Muscle of leg (tissue), 16 donors: ENCODE measurements around the gene FBXW2. TPM values are rescaled to one million over a fixed set of nuclear protein-coding genes. Genes with fewer than 3 reads are reported as not detected.

Experiments
- DNase-seq: peaks from one replicate; pipeline ENCODE4 v3.0.0; 2013
- H3K27ac ChIP-seq: one replicate; pipeline ENCODE4 v1.5.1; 2013; ENCODE audit warnings: mild to moderate bottlenecking, low read length, control low read depth
- H3K27me3 ChIP-seq: one replicate; pipeline ENCODE4 v1.6.1; 2013; ENCODE audit warnings: low read length; ENCODE audit not compliant: control insufficient read depth, insufficient read depth
- H3K36me3 ChIP-seq: one replicate; pipeline ENCODE4 v1.6.1; 2013; ENCODE audit warnings: low read length; ENCODE audit not compliant: control insufficient read depth, insufficient read depth
- H3K4me1 ChIP-seq: one replicate; pipeline ENCODE4 v1.6.1; 2013; ENCODE audit warnings: low read length; ENCODE audit not compliant: control insufficient read depth, insufficient read depth
- H3K4me3 ChIP-seq: one replicate; pipeline ENCODE4 v1.5.1; 2013; ENCODE audit warnings: low read length, control low read depth
- H3K9me3 ChIP-seq: replicated peaks from 2 replicates; pipeline ENCODE4 v1.6.1; 2013; ENCODE audit warnings: low read depth, low read length; ENCODE audit not compliant: control insufficient read depth
- WGBS: methylation state at CpG from one replicate; pipeline ENCODE4 v1.1.5; 2013; ENCODE audit warnings: missing lambda C conversion rate; ENCODE audit not compliant: insufficient coverage; 5-methylcytosine and 5-hydroxymethylcytosine counted together
- long read RNA-seq, 11 donors: transcript quantifications; one replicate each; lab custom pipeline, GENCODE V29; 2026
- polyA plus RNA-seq, 8 donors: library from polyadenylated mRNA; unstranded; fragments of 120-200 nt; gene quantifications; one replicate each; pipeline versions ENCODE4 v1.2.1 to v1.2.3, GENCODE V29; 2013; ENCODE audit warnings: inconsistent platforms in 1 of 8, low replicate concordance in 1 of 8; ENCODE audit not compliant: insufficient read length in 8 of 8, insufficient read depth in 1 of 8
- total RNA-seq: library from RNA; stranded (reverse); fragments of 120-200 nt; gene quantifications from one replicate; pipeline ENCODE4 v1.2.4, GENCODE V29; 2013

Gene FBXW2
- total RNA-seq (22.6 TPM), polyA plus RNA-seq (10 to 100 TPM; 25.3 to 35.1 (median 28.6) TPM)
- long read RNA-seq, donor 1: 0 reads
- long read RNA-seq, donor 2: 0 reads
- long read RNA-seq, donor 3, full-length matches to known transcripts: 1 of 18 reads
- long read RNA-seq, donor 3, partial matches to known transcripts: 17 of 18 reads
- long read RNA-seq, donor 3, other reads (novel, unspliced or antisense): 0 of 18 reads
- long read RNA-seq, donor 4, full-length matches to known transcripts: 1 of 1 reads
- long read RNA-seq, donor 4, partial matches to known transcripts: 0 of 1 reads
- long read RNA-seq, donor 4, other reads (novel, unspliced or antisense): 0 of 1 reads
- long read RNA-seq, donor 5, full-length matches to known transcripts: 4 of 22 reads
- long read RNA-seq, donor 5, partial matches to known transcripts: 18 of 22 reads
- long read RNA-seq, donor 5, other reads (novel, unspliced or antisense): 0 of 22 reads
- long read RNA-seq, donor 6, partial matches to known transcripts: 32 of 32 reads
- long read RNA-seq, donor 6, other reads (novel, unspliced or antisense): 0 of 32 reads
- long read RNA-seq, donor 7, full-length matches to known transcripts: 3 of 10 reads
- long read RNA-seq, donor 7, partial matches to known transcripts: 7 of 10 reads
- long read RNA-seq, donor 7, other reads (novel, unspliced or antisense): 0 of 10 reads
- long read RNA-seq, donor 8, full-length matches to known transcripts: 2 of 2 reads
- long read RNA-seq, donor 8, partial matches to known transcripts: 0 of 2 reads
- long read RNA-seq, donor 8, other reads (novel, unspliced or antisense): 0 of 2 reads
- long read RNA-seq, donor 9, full-length matches to known transcripts: 2 of 2 reads
- long read RNA-seq, donor 9, partial matches to known transcripts: 0 of 2 reads
- long read RNA-seq, donor 9, other reads (novel, unspliced or antisense): 0 of 2 reads
- long read RNA-seq, donor 10, full-length matches to known transcripts: 2 of 2 reads
- long read RNA-seq, donor 10, partial matches to known transcripts: 0 of 2 reads
- long read RNA-seq, donor 10, other reads (novel, unspliced or antisense): 0 of 2 reads
- long read RNA-seq, donor 11, full-length matches to known transcripts: 3 of 8 reads
- long read RNA-seq, donor 11, partial matches to known transcripts: 5 of 8 reads
- long read RNA-seq, donor 11, other reads (novel, unspliced or antisense): 0 of 8 reads

- no peaks in the 10 kb centered on the region for H3K27me3 ChIP-seq
- H3K4me1 ChIP-seq: peaks cover 10% of the 10 kb centered on the region
- DNase-seq: peak; percentile 97
- H3K27ac ChIP-seq: peak within 1 kb of the TSS; percentile 90
- peak within 1 kb of the TSS; percentile 91 for H3K4me3 ChIP-seq
- WGBS: under 1% methylated on average over 58 of the region's 72 CpGs
- H3K36me3 ChIP-seq: peaks cover 6% of the 10 kb centered on the region
- no peaks in the 10 kb centered on the region for H3K9me3 ChIP-seq
Observed at GRCh38 chr9:120792898-120793765, at the start of gene FBXW2. Gene FBXW2, minus strand, starts transcription at chr9:120793416. Its CDS starts 5,158 bp downstream, at chr9:120788258.

GRCh38 chr9:120841930-120842684, 48.9 kb upstream of the FBXW2 start:
- 30% methylated on average over 12 of the region's 18 CpGs for WGBS
- Histone ChIP-seq H3K36me3 (peaks cover 11% of the 10 kb centered on the region), H3K27ac (peak overlapping the region; percentile 98), H3K27me3 (no peaks in the 10 kb centered on the region), H3K4me3 (peak overlapping the region; percentile 86), H3K9me3 (no peaks in the 10 kb centered on the region), H3K4me1 (peaks cover 13% of the 10 kb centered on the region)
- DNase-seq: no peak

GRCh38 chr9:120839146-120839545, 45.9 kb upstream of the FBXW2 start:
- Histone ChIP-seq H3K27me3 (no peaks in the 10 kb centered on the region), H3K4me1 (peaks cover 13% of the 10 kb centered on the region), H3K36me3 (no peaks in the 10 kb centered on the region), H3K4me3 (no peak overlapping the region), H3K9me3 (no peaks in the 10 kb centered on the region), H3K27ac (no peak overlapping the region)
- WGBS: no CpG with 5 or more reads among the region's 2 CpGs
- no peak for DNase-seq

GRCh38 chr9:120837921-120838320, 44.7 kb upstream of the FBXW2 start:
- H3K4me3 ChIP-seq: no peak overlapping the region
- H3K27ac ChIP-seq: no peak overlapping the region
- no peaks in the 10 kb centered on the region for H3K9me3 ChIP-seq
- peaks cover 5% of the 10 kb centered on the region for H3K36me3 ChIP-seq
- H3K27me3 ChIP-seq: no peaks in the 10 kb centered on the region
- DNase-seq: no peak
- no CpG with 5 or more reads among the region's 3 CpGs for WGBS
- H3K4me1 ChIP-seq: peaks cover 6% of the 10 kb centered on the region

- Histone ChIP-seq H3K27ac (no peak overlapping the region), H3K36me3 (peaks cover 22% of the 10 kb centered on the region), H3K27me3 (no peaks in the 10 kb centered on the region), H3K4me3 (no peak overlapping the region), H3K9me3 (no peaks in the 10 kb centered on the region), H3K4me1 (no peaks in the 10 kb centered on the region)
- WGBS: 94% methylated on average over 3 of the region's 7 CpGs
- no peak for DNase-seq
Observed at GRCh38 chr9:120833325-120833724, 40.1 kb upstream of the FBXW2 start.

GRCh38 chr9:120832807-120833206, 39.6 kb upstream of the FBXW2 start:
- no peak for DNase-seq
- no peak overlapping the region for H3K27ac ChIP-seq
- no peaks in the 10 kb centered on the region for H3K9me3 ChIP-seq
- no peak overlapping the region for H3K4me3 ChIP-seq
- H3K36me3 ChIP-seq: peaks cover 22% of the 10 kb centered on the region
- no peaks in the 10 kb centered on the region for H3K27me3 ChIP-seq
- no peaks in the 10 kb centered on the region for H3K4me1 ChIP-seq

- Histone ChIP-seq H3K27me3 (no peaks in the 10 kb centered on the region), H3K36me3 (peaks cover 27% of the 10 kb centered on the region), H3K4me3 (no peak overlapping the region), H3K27ac (no peak overlapping the region), H3K9me3 (no peaks in the 10 kb centered on the region), H3K4me1 (no peaks in the 10 kb centered on the region)
- DNase-seq: no peak
- WGBS: 100% methylated on average over 2 of the region's 3 CpGs
Observed at GRCh38 chr9:120830865-120831264, 37.6 kb upstream of the FBXW2 start.

GRCh38 chr9:120830151-120830550, 36.9 kb upstream of the FBXW2 start:
- WGBS: 69% methylated on average over 1 of the region's 3 CpGs
- Histone ChIP-seq H3K4me3 (no peak overlapping the region), H3K27me3 (no peaks in the 10 kb centered on the region), H3K9me3 (no peaks in the 10 kb centered on the region), H3K27ac (no peak overlapping the region), H3K36me3 (peaks cover 27% of the 10 kb centered on the region), H3K4me1 (no peaks in the 10 kb centered on the region)
- DNase-seq: no peak

- Histone ChIP-seq H3K27me3 (no peaks in the 10 kb centered on the region), H3K4me1 (no peaks in the 10 kb centered on the region), H3K36me3 (peaks cover 28% of the 10 kb centered on the region), H3K9me3 (no peaks in the 10 kb centered on the region), H3K4me3 (no peak overlapping the region), H3K27ac (no peak overlapping the region)
- DNase-seq: no peak
- WGBS: 100% methylated on average over 1 of the region's 1 CpG
Observed at GRCh38 chr9:120829650-120830049, 36.4 kb upstream of the FBXW2 start.
